Measurements from ENCODE around the gene MRPS34.

- TF ChIP-seq, protein P1, sequence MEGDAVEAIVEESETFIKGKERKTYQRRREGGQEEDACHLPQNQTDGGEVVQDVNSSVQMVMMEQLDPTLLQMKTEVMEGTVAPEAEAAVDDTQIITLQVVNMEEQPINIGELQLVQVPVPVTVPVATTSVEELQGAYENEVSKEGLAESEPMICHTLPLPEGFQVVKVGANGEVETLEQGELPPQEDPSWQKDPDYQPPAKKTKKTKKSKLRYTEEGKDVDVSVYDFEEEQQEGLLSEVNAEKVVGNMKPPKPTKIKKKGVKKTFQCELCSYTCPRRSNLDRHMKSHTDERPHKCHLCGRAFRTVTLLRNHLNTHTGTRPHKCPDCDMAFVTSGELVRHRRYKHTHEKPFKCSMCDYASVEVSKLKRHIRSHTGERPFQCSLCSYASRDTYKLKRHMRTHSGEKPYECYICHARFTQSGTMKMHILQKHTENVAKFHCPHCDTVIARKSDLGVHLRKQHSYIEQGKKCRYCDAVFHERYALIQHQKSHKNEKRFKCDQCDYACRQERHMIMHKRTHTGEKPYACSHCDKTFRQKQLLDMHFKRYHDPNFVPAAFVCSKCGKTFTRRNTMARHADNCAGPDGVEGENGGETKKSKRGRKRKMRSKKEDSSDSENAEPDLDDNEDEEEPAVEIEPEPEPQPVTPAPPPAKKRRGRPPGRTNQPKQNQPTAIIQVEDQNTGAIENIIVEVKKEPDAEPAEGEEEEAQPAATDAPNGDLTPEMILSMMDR (IDR thresholded peaks at IDR 0.05) = no peak
- no peak for TF ChIP-seq POLR2A (IDR thresholded peaks at IDR 0.05)
These were observed 8.9 kb upstream of the MRPS34 start for GRCh38 chr16:1781758-1782407.
